HepG2 (cell line): ENCODE data around the gene FBXO2. TPM values are rescaled to one million over a fixed set of nuclear protein-coding genes. Genes with fewer than 3 reads are reported as not detected.

Source experiments
- ARID3A ChIP-seq: IDR thresholded peaks from 2 replicates; pipeline ENCODE4 v1.6.1; 2012; ENCODE audit warnings: low read depth, low read length, improper control_type of control experiment
- DNMT1 ChIP-seq: sonication (generic); formaldehyde crosslinking; IDR thresholded peaks from 2 replicates; pipeline ENCODE4 v1.5.1; 2020; ENCODE audit warnings: mild to moderate bottlenecking, missing genetic modification reagents
- FOXM1 ChIP-seq: sonication (generic); formaldehyde crosslinking; IDR thresholded peaks from 2 replicates; pipeline ENCODE4 v1.5.0; 2020; ENCODE audit warnings: missing genetic modification reagents
- GZF1 ChIP-seq: sonication (generic); formaldehyde crosslinking; IDR thresholded peaks from 2 replicates; pipeline ENCODE4 v1.5.1; 2020; ENCODE audit warnings: mild to moderate bottlenecking, missing genetic modification reagents
- POLR2AphosphoS5 ChIP-seq: IDR thresholded peaks from 2 replicates; pipeline ENCODE4 v1.6.1; 2012; ENCODE audit warnings: low read depth, low read length
- SP4 ChIP-seq: sonication (generic); formaldehyde crosslinking; IDR thresholded peaks from 2 replicates; pipeline ENCODE4 v1.8.1; 2023; ENCODE audit warnings: mild to moderate bottlenecking, missing genetic modification reagents
- TCF7 ChIP-seq: sonication (generic); IDR thresholded peaks from 2 replicates; pipeline ENCODE4 v1.6.1; 2016; ENCODE audit warnings: antibody characterized with exemption, low read depth
- ZC3H13 ChIP-seq: sonication (generic); formaldehyde crosslinking; IDR thresholded peaks from 2 replicates; pipeline ENCODE4 v1.8.1; 2023; ENCODE audit warnings: mild to moderate bottlenecking, missing genetic modification reagents, moderate library complexity
- ZNF292 ChIP-seq: sonication (generic); formaldehyde crosslinking; IDR thresholded peaks from 2 replicates; pipeline ENCODE4 v1.8.1; 2022; ENCODE audit warnings: mild to moderate bottlenecking, low read depth, missing genetic modification reagents, borderline replicate concordance
- ZNF460 ChIP-seq: sonication (generic); formaldehyde crosslinking; IDR thresholded peaks from 2 replicates; pipeline ENCODE4 v1.5.1; 2020; ENCODE audit warnings: missing genetic modification reagents, mild to moderate bottlenecking, borderline replicate concordance
- ZNF609 ChIP-seq: sonication (generic); formaldehyde crosslinking; IDR thresholded peaks from 2 replicates; pipeline ENCODE4 v1.4.0; 2020; ENCODE audit warnings: mild to moderate bottlenecking, missing genetic modification reagents, borderline replicate concordance
- ZNF768 ChIP-seq: sonication (generic); formaldehyde crosslinking; IDR thresholded peaks from 2 replicates; pipeline ENCODE4 v1.4.0; 2020; ENCODE audit warnings: missing genetic modification reagents
- polyA plus RNA-seq, 8 experiments: library from polyadenylated mRNA; depleted of rRNA in 3 of 8; stranded (reverse) in 7 of 8; unstranded in 1 of 8; fragments of >200 nt; fragmentation: Illumina TruSeq in 4 of 8; extraction: Trizol in 4 of 8; gene quantifications; 2 replicates each; pipeline versions ENCODE4 v1.2.1 to v1.2.3, GENCODE V29; 2011 to 2016; ENCODE audit warnings: low read depth in 4 of 8, missing spikeins in 1 of 8, mixed read lengths in 1 of 8; ENCODE audit not compliant: insufficient read depth in 1 of 8
- total RNA-seq, 5 experiments: library from RNA; depleted of rRNA; stranded (reverse); fragments of >200 nt; fragmentation: Illumina TruSeq; extraction: Trizol; gene quantifications; 2 replicates each; pipeline ENCODE4 v1.2.3, GENCODE V29; 2016; ENCODE audit warnings: low read depth in 1 of 5

Gene FBXO2
- total and polyA plus RNA-seq, 2 of the 13 experiments (the other 11 are each of a cell fraction or from before 2014, with no cell fraction given): 79.3 to 112 TPM

GRCh38 chr1:11653101-11653860 is 948 bp downstream of the FBXO2 start (continued):
- TF ChIP-seq ZNF768 (CRISPR knock-in tag) (no peak), ZC3H13 (CRISPR knock-in tag) (no peak), ARID3A (no peak), TCF7 (no peak), POLR2AphosphoS5 (peak; percentile 67), ZNF292 (CRISPR knock-in tag) (peak; percentile 73; the same call in 1 of the 2 replicates), FOXM1 (CRISPR knock-in tag) (no peak), SP4 (peak; percentile 36; the same call in 1 of the 2 replicates), ZNF460 (CRISPR knock-in tag) (no peak), GZF1 (CRISPR knock-in tag) (no peak), ZNF609 (CRISPR knock-in tag) (no peak), DNMT1 (no peak)
